Measurements from ENCODE around the gene CORO2A.

DNA sequence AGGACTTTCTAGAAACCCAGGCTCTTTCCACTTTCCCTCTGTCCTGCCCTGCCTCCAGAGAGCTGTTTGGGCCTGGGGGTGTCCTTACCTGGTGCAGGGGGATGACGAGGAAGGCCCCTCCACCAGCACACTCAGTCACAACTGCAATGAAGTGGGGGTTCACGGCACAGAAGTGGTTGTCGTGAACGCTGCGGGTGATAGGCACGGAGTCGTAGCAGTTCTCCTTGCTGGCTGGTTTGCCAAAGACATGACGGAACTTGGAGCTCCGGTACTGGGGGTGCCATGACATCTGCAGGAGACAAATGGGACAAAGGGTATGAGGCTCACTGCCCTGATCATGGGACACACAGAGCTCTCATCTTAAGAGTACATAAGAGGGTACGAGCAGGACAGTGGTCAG, 35.1 kb downstream of the CORO2A start:
- TF ChIP-seq POLR2A (IDR thresholded peaks at IDR 0.05), result no peak
- TF ChIP-seq, protein P1, sequence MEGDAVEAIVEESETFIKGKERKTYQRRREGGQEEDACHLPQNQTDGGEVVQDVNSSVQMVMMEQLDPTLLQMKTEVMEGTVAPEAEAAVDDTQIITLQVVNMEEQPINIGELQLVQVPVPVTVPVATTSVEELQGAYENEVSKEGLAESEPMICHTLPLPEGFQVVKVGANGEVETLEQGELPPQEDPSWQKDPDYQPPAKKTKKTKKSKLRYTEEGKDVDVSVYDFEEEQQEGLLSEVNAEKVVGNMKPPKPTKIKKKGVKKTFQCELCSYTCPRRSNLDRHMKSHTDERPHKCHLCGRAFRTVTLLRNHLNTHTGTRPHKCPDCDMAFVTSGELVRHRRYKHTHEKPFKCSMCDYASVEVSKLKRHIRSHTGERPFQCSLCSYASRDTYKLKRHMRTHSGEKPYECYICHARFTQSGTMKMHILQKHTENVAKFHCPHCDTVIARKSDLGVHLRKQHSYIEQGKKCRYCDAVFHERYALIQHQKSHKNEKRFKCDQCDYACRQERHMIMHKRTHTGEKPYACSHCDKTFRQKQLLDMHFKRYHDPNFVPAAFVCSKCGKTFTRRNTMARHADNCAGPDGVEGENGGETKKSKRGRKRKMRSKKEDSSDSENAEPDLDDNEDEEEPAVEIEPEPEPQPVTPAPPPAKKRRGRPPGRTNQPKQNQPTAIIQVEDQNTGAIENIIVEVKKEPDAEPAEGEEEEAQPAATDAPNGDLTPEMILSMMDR (IDR thresholded peaks at IDR 0.05), result no peak

All from body of pancreas (tissue), 4 donors.